Fibroblast of peridontal ligament (primary cell): ENCODE data around the gene IL17B.

Source experiments
- DNase-seq: peaks from one replicate; pipeline ENCODE4 v3.0.0-alpha.2; 2010; ENCODE audit errors: extremely low read depth

IL17B gene

GRCh38 chr5:149378241-149378820 lies 761 bp downstream of the IL17B start:
- no peak for DNase-seq

GRCh38 chr5:149376711-149377447 lies 2.2 kb downstream of the IL17B start:
- DNase-seq = no peak

GRCh38 chr5:149376104-149376503 lies 3.0 kb downstream of the IL17B start:
- no peak for DNase-seq

GRCh38 chr5:149375434-149375833 lies 3.7 kb downstream of the IL17B start:
- no peak for DNase-seq

GRCh38 chr5:149374801-149375200 lies 4.3 kb downstream of the IL17B start:
- DNase-seq = no peak

GRCh38 chr5:149374303-149374702 lies 4.8 kb downstream of the IL17B start:
- DNase-seq = no peak

- DNase-seq = no peak
Measured at GRCh38 chr5:149372932-149373331, 6.2 kb downstream of the IL17B start.

- no peak for DNase-seq
Measured at GRCh38 chr5:149372076-149372795, 6.9 kb downstream of the IL17B start.

GRCh38 chr5:149371296-149371962 lies 7.7 kb downstream of the IL17B start:
- peak; percentile 51 for DNase-seq

GRCh38 chr5:149370878-149371277 lies 8.2 kb downstream of the IL17B start:
- DNase-seq = no peak

GRCh38 chr5:149367972-149368645 lies 11.0 kb downstream of the IL17B start:
- no peak for DNase-seq

GRCh38 chr5:149367249-149367971 lies 11.7 kb downstream of the IL17B start:
- peak; percentile 80 for DNase-seq

GRCh38 chr5:149366169-149366729 lies 12.8 kb downstream of the IL17B start:
- DNase-seq = no peak

GRCh38 chr5:149365418-149365817 lies 13.7 kb downstream of the IL17B start:
- DNase-seq = no peak

GRCh38 chr5:149364719-149365118 lies 14.4 kb downstream of the IL17B start:
- no peak for DNase-seq

- no peak for DNase-seq
Measured at GRCh38 chr5:149363936-149364335, 15.2 kb downstream of the IL17B start.

GRCh38 chr5:149363358-149363757 lies 15.7 kb downstream of the IL17B start:
- no peak for DNase-seq

- no peak for DNase-seq
Measured at GRCh38 chr5:149362541-149362940, 16.6 kb downstream of the IL17B start.

- no peak for DNase-seq
Measured at GRCh38 chr5:149360272-149360671, 18.8 kb downstream of the IL17B start.

GRCh38 chr5:149358868-149359495 lies 20.1 kb downstream of the IL17B start:
- DNase-seq = peak; percentile 28
